COLO668 (cell line): ENCODE results near the gene NUP93.
"Not testable (repeated sequence)": the region's sequence is repeated elsewhere in the genome, so short reads cannot be mapped to it uniquely, and the experiment has no call there.

Source experiments
- DNase-seq: peaks from one replicate; lab custom pipeline; 2025; ENCODE audit not compliant: unreplicated experiment; lab: John Stamatoyannopoulos, UW

Gene NUP93

DNA sequence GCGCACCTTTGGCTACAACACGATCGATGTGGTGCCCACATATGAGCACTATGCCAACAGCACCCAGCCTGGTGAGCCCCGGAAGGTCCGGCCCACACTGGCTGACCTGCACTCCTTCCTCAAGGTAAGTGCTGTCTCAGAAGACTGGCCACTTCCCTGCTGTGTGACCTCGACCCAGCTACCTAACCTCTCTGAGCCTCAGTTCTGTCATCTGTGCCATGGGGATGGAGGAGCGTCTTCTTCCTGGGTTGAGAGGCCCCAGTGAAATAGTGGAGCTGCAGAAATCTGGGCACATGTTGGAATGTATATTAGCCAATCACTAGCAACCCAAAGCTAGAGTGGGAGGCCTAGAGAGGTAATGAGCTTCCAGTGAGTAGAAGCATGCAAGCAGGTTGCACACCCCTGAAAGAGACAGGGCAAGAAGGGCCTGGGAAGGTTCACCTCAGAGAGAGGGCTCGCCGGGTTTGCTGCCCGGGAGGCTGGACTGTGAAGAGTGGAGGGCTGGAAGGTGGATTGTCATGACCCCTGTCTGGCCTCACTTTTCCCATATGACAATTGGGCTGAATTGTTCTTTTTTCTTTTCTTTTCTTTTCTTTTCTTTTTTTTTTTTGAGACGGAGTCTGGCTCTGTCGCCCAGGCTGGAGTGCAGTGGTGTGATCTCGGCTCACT, 135.6 kb downstream of the NUP93 start:
- DNase-seq, result no peak

DNA sequence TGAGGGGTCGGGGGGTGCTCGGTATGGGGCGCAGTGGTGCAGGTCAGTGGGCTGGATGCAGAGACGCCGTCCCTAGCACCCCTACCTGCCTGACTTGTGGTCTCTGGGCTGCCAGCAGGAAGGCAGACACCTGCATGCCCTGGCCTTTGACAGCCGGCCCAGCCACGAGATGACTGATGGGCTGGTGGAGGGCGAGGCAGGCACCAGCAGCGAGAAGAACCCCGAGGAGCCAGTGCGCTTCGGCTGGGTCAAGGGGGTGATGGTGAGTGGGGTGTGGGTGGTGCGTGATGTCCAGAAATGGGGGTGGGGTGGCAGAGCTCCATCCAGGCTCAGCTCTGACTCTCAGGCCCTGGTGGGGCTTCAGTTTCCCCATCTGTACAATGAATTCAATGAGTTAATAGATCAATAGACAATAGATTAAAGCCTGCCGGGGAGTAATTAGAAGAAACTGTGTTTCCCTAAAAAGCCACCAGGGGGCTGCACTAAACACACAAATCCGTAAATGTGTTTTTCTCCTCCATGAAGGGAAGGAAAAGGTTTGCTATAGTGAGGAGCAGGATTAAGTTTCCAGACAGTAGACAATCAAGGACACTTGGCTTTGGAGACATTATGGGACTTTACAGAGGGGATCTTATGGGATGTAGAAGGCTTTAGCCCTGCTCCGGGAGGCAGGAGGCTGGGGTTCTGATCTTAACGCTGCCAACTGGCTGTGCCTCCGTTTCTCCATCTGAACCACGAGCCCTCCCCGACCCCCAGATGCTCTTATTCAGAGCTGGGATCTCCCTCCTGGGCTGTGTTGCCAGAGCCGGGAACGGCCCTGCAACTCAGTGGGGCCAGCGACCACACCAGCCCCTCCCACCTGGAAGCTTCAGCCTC, 137.3 kb downstream of the NUP93 start:
- peak; percentile 25 for DNase-seq

DNA sequence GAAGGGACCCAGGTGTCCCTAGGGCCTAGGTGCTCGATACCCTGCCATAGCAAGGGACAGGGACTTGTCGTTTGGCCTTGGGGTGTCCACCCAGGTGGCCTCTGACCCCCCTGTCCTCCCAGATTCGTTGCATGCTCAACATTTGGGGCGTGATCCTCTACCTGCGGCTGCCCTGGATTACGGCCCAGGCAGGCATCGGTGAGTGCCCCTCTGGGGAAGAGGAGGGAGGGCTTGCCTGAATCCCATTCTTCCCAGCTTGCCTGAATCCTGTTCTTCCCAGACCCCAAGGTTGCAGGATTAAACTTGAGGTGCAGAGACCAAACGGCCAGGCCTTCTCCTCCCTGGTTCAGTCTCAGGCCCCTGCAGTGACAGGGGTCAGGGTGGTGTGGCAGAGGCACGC, 138.2 kb downstream of the NUP93 start:
- no peak for DNase-seq

DNA sequence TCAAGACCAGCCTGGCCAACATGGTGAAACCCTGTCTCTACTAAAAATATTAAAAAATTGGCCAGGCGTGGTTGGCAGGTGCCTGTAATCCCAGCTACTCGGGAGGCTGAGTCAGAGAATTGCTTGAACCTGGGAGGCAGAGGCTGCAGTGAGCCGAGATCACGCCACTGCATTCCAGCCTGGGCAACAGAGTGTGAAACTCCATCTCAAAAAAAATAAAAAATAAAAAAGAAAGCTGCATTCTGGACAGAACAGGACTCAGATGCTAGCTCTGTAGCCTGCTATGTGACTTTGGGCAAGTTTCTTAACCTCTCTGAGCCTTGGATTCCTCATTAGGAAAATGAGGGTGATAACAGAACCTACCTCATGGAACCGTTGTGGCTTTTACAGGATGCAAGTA, 138.8 kb downstream of the NUP93 start:
- not testable (repeated sequence) for DNase-seq

DNA sequence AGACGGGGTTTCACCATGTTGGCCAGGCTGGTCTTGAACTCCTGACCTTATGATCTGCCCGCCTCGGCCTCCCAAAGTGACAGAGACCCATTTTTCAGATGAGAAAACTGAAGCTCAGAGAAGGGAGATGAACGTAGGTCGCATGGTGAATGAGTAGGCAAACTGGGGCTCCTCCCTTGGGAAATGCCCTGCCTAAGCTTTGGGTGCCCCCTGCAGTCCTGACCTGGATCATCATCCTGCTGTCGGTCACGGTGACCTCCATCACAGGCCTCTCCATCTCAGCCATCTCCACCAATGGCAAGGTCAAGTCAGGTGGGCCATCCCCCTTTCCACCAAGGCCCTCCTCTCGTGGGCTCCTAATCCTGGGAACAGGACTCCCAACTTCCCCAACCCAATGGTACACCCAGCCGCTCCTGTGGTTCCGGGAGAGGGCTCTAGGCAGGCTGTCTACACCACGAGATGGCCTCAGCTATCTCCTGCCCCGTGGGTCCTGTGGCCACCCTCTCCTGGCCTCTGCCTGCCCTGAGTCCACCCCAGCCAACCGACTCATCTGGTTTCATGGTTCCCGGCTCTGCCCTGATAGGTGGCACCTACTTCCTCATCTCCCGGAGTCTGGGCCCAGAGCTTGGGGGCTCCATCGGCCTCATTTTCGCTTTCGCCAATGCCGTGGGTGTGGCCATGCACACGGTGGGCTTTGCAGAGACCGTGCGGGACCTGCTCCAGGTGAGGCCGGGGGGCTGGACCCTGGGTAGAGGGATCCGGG, 139.8 kb downstream of the NUP93 start:
- DNase-seq, result peak; percentile 7

DNA sequence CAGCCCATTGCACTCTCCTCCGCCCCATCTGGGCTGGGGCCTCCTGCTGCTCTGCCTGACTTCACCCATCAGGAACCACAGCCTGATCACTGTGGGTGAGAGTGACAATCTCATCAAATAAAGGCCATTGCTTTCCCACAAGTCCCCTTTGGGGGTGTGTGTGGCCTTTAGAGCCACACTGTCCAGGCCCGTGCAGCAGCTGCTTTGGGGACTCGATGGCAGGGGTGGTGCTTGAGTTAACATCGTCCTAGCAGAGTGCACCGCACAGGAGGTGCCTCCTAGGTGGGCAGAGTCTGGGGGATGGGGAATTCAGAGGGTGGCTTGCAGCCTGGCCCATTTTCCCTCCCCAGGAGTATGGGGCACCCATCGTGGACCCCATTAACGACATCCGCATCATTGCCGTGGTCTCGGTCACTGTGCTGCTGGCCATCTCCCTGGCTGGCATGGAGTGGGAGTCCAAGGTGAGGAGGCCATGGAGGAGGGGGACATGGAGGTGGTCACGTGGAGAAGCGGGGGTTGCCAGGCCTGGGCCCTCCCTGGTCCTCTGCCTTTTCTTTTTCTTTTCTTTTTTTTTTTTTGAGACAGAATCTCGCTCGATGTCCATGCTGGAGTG, 140.5 kb downstream of the NUP93 start:
- no peak for DNase-seq

DNA sequence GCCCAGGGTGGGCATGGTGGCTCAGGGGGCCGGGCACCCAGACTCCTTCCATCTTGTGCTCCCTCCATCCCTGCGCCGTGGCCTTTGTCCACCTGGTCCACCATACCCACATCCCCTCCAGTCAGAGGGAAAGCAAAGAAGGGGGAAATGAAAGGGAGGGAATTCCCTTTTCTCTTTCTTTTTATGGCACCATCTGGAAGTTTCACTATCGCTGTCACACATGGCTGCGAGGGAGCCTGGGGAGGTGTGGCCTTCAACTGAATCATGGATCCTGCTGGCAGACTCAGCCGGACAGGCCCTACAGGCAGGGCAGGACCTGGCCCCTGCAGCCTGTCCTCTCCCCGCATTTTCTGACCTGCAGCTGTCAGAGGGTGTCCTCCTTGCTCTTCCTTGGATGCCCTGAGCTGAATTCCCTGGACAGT, 141.3 kb downstream of the NUP93 start:
- DNase-seq, result no peak

DNA sequence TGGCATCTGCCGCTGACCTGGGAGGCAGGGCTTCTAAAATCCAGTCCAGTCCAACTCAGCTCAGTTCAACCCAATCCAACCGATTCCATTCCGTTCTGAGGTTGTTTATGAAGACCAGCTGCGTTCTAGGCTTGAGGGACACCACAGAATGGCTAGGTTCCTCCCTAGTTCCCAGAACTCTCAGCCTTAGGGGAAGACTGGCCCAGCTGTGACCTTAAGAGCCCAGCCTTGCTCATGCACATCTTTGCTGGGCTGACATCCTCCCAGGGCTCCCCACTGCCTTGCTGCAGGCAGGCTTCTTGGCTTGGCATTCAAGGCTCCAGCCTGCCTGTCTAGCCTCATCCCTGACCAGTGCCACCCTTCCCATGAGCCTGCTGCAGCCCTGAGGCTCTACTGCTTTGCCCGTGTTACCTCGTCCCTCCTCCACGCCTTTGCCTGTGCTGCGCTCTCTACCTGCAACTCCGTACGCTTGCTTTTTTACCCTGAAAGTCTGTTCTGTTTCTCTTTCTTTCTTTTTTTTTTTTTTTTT, 143.0 kb downstream of the NUP93 start:
- no peak for DNase-seq

DNA sequence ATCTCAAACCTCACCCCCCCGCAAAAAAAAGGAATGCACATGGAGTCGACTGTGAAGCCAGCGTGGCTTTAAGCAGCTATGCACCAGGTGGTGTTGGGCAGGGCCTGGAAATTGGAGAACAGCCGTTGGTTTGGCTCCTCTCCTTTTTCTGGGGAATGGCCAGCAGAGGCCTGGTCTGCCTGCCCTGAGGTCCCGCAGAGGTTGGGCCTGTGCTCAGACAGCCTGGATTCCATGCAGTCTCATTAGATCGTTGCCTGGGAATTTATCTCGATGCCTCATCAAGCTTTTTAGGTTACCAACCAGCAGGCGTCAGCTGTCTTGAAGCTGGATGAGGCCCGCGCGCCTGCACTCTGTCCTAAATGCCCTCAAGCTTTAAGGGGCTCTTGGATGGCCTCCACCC, 144.9 kb downstream of the NUP93 start:
- DNase-seq, result no peak

DNA sequence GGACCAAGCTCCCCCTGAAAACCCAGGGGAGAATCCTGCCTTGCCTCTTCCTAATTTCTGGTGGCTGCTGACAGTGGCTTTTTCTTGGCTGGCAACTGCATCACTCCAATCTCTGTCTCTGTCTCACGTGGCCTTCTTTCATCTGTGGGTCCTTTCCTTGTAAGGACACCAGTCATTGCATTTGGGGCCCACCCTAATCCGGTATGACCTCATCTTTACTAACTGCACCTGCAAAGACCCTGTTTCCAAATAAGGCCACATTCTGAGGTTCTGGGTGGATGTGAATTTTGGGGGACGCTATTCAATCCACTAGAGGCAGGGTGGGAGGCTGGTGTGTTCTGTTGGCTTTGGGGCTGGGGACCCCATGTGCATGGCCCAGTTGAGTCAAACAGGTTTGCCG, 146.1 kb downstream of the NUP93 start:
- no peak for DNase-seq

DNA sequence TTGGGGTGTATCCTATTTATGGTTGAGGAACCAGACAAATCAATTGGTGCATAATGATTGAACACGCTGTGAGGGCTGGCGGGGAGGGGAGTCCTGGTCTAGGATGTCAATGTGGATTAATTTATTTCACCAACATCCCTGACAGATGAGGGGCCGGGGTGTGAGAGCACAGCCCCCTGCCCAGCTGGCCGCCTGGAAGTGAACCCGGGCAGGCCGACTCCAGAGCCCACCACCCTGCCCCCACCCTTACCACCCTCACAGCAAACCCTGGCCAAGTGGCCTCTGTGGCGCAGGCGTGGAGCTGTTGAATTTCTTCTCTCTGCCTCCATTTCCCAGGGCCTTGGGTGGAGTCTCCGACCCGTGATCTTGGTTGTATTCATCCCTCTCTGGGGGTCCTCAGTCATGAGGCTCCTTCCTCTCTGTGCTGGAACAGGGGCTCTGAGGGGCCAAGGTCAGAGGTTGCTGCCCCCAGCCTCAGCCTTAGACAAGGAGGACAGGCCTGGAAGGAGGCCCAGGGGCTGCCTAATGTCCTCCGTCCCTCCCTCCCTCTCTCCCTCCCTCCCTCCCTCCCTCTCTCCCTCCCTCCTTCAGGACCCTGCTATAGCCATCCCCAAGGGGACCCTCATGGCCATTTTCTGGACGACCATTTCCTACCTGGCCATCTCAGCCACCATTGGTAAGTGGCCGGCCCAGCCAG, 147.7 kb downstream of the NUP93 start:
- DNase-seq, result no peak

DNA sequence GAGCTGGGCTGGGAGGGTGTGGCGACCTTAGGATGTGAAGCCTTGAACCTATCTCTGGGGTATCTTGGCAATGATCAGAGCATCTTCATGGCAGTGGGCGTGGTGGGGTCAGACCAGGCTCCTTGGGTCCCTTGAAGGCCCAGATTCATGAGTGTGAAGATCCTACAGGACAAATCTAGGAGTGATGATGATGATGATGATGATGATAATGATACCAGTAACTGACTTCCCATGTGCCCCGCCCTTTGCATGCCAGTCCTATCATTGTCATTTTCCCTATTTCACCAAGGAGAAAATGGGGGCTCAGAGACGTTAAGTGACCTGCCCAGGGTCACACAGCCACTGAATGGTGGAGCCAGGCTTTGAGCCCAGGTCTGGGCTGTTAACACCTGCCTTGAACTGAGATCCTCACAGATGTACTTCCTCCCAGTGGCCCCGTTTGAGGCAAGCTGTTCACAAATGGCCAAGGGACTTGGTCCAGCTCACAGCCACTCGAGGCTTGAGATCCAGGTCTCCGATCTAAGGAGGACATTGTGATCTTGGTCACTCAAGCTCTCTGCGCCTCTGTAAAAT, 148.4 kb downstream of the NUP93 start:
- DNase-seq, result no peak

DNA sequence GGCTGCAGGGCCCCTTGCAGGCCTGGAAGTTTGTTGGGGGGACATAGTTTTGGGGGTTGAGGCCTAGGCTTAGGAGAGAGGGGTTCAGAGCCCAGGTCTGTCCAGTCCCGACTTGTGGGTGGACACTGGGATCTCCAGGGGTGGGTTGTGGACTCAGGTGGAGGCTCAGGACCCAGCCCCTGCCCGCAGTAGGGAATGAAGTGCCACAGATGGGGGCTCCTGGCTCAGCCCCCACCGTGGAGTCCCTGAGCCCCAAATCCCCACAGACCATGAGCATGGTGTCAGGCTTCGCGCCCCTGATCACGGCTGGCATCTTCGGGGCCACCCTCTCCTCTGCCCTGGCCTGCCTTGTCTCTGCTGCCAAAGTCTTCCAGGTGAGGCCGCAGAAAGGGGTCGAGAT, 149.3 kb downstream of the NUP93 start:
- DNase-seq, result no peak

DNA sequence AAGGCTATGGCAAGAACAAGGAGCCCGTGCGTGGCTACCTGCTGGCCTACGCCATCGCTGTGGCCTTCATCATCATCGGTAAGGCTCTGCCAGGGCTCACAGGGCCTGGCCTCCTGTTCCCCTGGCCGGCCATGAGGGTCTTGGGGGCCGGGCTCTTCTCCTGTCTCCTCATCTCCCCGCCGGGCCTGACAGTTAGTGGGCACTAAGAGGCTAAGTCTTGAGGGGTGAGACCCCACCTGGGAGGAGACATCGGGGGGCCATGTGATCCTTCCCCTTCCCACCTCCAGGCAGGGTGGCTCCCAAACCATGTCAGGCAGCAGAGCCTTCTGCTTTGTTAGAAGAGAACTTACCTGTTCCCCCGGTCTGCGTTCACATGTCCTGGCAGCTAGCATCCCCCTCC, 150.2 kb downstream of the NUP93 start:
- DNase-seq, result no peak

DNA sequence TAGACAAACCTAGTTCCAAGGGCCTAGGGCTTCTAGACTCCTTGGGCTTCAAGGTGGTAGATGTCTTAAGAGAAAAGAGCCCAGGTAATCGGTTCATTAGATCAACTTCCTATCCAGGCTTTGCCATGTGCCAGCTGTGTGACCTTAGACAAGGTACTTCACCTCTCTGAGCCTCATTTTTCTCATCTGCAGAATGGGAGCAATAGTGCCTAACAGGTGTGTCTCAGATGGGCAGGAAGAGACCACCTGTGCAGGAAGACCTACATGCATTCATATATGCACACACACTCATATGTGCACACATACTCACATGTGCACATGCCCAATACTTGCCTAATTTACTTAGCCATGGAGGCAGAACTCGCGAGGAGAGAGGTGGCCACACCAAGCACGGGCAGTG, 150.8 kb downstream of the NUP93 start:
- DNase-seq, result no peak

DNA sequence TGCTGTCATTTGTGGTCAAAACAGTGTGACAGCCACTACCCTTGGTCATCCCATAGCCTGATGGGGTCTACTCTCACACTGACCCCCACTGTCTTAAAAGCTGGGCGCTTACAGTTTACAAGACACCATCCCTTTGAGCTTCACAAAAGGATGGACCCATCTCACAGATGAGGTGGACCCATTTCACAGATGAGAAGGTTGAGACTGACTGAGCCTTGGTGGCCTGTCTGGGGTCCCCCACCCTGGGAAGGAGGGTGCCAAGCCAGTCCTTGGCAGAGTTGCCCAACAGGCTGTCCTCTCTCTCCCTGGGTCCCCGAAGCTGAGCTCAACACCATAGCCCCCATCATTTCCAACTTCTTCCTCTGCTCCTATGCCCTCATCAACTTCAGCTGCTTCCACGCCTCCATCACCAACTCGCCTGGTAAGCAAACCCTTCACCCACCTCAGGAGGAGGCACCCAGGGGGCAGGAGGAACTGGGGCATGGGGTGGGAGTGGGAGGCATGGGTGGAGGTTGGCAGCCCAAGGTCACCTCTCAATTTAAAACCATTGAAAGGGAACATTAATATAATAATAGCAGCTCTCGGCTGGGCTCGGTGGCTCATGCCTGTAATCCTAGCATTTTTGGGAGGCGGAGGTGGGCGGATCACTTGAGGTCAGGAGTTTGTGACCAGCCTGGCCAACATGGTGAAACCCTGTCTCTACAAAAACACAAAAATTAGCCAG, 152.3 kb downstream of the NUP93 start:
- no peak for DNase-seq

DNA sequence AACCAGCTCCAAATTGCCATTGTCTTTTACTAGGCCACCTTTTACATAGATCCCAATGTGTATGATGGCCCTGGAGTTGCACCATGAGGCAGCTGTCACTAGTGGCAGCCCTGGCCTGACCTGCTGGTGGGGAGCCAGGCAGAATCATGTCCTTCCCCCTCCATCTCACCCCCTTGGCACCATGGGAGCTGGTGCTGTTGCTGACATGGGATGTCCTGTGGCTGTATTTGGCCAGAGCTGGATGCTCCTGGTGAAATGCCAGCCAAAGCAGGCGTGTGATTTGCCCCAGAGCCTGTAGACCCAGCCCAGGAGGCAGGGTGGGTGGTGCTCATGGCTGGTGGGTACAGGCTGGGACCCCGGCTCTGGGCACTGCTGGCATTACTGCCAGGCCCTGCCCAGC, 153.7 kb downstream of the NUP93 start:
- no peak for DNase-seq

DNA sequence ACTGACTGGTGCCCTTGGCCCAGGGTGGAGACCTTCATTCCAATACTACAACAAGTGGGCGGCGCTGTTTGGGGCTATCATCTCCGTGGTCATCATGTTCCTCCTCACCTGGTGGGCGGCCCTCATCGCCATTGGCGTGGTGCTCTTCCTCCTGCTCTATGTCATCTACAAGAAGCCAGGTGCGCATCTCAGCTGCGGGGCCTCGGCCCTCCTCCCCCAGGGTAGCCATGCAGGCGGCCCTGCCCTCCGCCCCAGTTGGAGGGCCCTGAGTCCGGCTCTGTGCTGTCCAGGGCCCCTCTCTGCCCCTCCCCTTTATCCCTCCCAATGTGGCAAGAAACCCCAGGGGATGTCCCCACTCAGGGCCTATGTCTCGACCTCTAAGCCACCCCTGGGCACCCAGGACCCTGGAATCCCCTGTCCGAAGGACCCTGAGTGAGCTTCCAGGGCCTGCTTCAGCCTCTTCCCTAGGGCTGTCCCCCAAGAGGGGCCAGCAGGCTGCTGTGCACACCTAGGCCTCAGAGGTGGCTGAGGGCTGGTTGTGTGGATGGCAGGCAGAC, 154.2 kb downstream of the NUP93 start:
- DNase-seq, result no peak

DNA sequence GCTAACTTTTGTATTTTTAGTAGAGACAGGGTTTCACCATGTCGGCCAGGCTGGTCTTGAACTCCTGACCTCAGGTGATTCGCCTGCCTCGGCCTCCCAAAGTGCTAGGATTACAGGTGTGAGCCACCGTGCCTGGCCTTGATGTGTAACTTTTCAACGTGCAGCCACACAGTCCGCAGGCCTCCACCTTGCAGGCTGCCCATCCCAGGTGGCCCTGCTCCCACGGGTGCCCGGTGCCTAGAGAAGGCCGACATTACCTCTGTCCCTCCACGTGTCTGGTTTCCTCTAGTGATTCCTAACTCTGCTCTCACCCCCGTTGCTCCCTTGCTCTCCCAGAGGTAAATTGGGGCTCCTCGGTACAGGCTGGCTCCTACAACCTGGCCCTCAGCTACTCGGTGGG, 155.0 kb downstream of the NUP93 start:
- not testable (repeated sequence) for DNase-seq
